GM12878 (cell line): ENCODE results near the gene POMP. TPM values are rescaled to one million over a fixed set of nuclear protein-coding genes. Genes with fewer than 3 reads are reported as not detected.
A peak's percentile ranks its signal among the peaks of the same experiment; 100 is the strongest.

Experiments
- BCL3 ChIP-seq: IDR thresholded peaks from 2 replicates; pipeline ENCODE4 v1.6.1; 2011; ENCODE audit warnings: borderline replicate concordance, low read depth, mild to moderate bottlenecking, moderate library complexity, low read length; ENCODE audit not compliant: insufficient read depth, poor library complexity, severe bottlenecking
- BHLHE40 ChIP-seq, 2 experiments: fragments of 450-650 bp in 1 of 2; IDR thresholded peaks; 2 replicates each; pipeline ENCODE4 v1.6.1; 2011 to 2017; ENCODE audit warnings: low read depth in 2 of 2, borderline replicate concordance in 1 of 2, improper control_type of control experiment in 1 of 2, low read length in 1 of 2, mild to moderate bottlenecking in 1 of 2
- BRCA1 ChIP-seq: IDR thresholded peaks from 2 replicates; pipeline ENCODE4 v1.6.1; 2011; ENCODE audit warnings: low read depth, low read length, improper control_type of control experiment
- CHD1 ChIP-seq: IDR thresholded peaks from 2 replicates; pipeline ENCODE4 v1.6.1; 2012; ENCODE audit warnings: low read depth, low read length, improper control_type of control experiment
- DPF2 ChIP-seq: fragments of 450-650 bp; IDR thresholded peaks from 2 replicates; pipeline ENCODE4 v1.6.1; 2017; ENCODE audit warnings: mild to moderate bottlenecking
- E2F4 ChIP-seq: IDR thresholded peaks from 2 replicates; pipeline ENCODE4 v1.6.1; 2012; ENCODE audit warnings: low read depth, low read length, improper control_type of control experiment
- E2F8 ChIP-seq: fragments of 450-650 bp; IDR thresholded peaks from 2 replicates; pipeline ENCODE4 v1.6.1; 2018; ENCODE audit warnings: mild to moderate bottlenecking, low read depth, moderate library complexity; ENCODE audit not compliant: partially characterized antibody
- ESRRA ChIP-seq: IDR thresholded peaks from 2 replicates; pipeline ENCODE4 v1.6.1; 2012; ENCODE audit warnings: mild to moderate bottlenecking, low read length, improper control_type of control experiment
- FOS ChIP-seq: IDR thresholded peaks from 3 replicates; pipeline ENCODE4 v1.6.1; 2011; ENCODE audit warnings: borderline replicate concordance; ENCODE audit not compliant: insufficient read length; ENCODE audit errors: extremely low read depth
- FOXK2 ChIP-seq: fragments of 450-650 bp; IDR thresholded peaks from 2 replicates; pipeline ENCODE4 v1.6.1; 2017; ENCODE audit warnings: mild to moderate bottlenecking, moderate library complexity
- FOXM1 ChIP-seq: IDR thresholded peaks from 2 replicates; pipeline ENCODE4 v1.6.1; 2012; ENCODE audit warnings: low read depth, mild to moderate bottlenecking, inconsistent platforms, low read length, moderate library complexity
- GATAD2B ChIP-seq: fragments of 450-650 bp; conservative IDR thresholded peaks from 2 replicates; pipeline ENCODE4 v1.6.1; 2017; ENCODE audit warnings: low read depth, mild to moderate bottlenecking, moderate library complexity
- HDGF ChIP-seq: fragments of 450-650 bp; IDR thresholded peaks from 2 replicates; pipeline ENCODE4 v1.6.1; 2016; ENCODE audit warnings: antibody characterized with exemption
- HSF1 ChIP-seq: fragments of 150-350 bp; IDR thresholded peaks from 2 replicates; pipeline ENCODE4 v1.6.1; 2014; ENCODE audit warnings: mild to moderate bottlenecking, low read depth, low read length
- MEF2A ChIP-seq: IDR thresholded peaks from 2 replicates; pipeline ENCODE4 v1.6.1; 2011; ENCODE audit warnings: low read depth, mild to moderate bottlenecking, low read length, moderate library complexity; ENCODE audit not compliant: insufficient read depth
- NFXL1 ChIP-seq: fragments of 450-650 bp; IDR thresholded peaks from 2 replicates; pipeline ENCODE4 v1.6.1; 2017; ENCODE audit warnings: antibody characterized with exemption, mild to moderate bottlenecking, borderline replicate concordance
- PAX5 ChIP-seq: IDR thresholded peaks from 2 replicates; pipeline ENCODE4 v1.6.1; 2011; ENCODE audit warnings: low read depth, low read length, borderline replicate concordance
- RUNX3 ChIP-seq: IDR thresholded peaks from 2 replicates; pipeline ENCODE4 v1.6.1; 2012; ENCODE audit warnings: low read length, inconsistent platforms
- SIX5 ChIP-seq: IDR thresholded peaks from 2 replicates; pipeline ENCODE4 v1.6.1; 2011; ENCODE audit warnings: mild to moderate bottlenecking, low read depth, low read length, moderate library complexity; ENCODE audit not compliant: severe bottlenecking
- SMARCA5 ChIP-seq: fragments of 450-650 bp; IDR thresholded peaks from 2 replicates; pipeline ENCODE4 v1.6.1; 2017; ENCODE audit warnings: mild to moderate bottlenecking
- SREBF1 ChIP-seq: IDR thresholded peaks from 2 replicates; pipeline ENCODE4 v1.6.1; 2012; ENCODE audit warnings: mild to moderate bottlenecking, low read length
- SRF ChIP-seq, 2 experiments: IDR thresholded peaks; 2 replicates each; pipeline ENCODE4 v1.6.1; 2011; ENCODE audit warnings: low read depth in 2 of 2, low read length in 2 of 2, mild to moderate bottlenecking in 1 of 2, moderate library complexity in 1 of 2
- SUZ12 ChIP-seq: fragments of 200-600 bp; sonication (generic); IDR thresholded peaks from one replicate; pipeline ENCODE4 v1.6.1; 2018; ENCODE audit warnings: antibody characterized with exemption, mild to moderate bottlenecking; ENCODE audit not compliant: unreplicated experiment
- TBL1XR1 ChIP-seq: IDR thresholded peaks from 2 replicates; pipeline ENCODE4 v1.6.1; 2012; ENCODE audit warnings: low read depth, low read length, improper control_type of control experiment
- TCF7 ChIP-seq: IDR thresholded peaks from 2 replicates; pipeline ENCODE4 v1.6.1; 2014; ENCODE audit warnings: antibody characterized with exemption, borderline replicate concordance
- polyA plus RNA-seq, 11 experiments: library from polyadenylated mRNA; depleted of rRNA in 4 of 11; unstranded in 6 of 11; stranded (reverse) in 5 of 11; fragments of >200 nt; fragmentation: Nextera tagmentation in 4 of 11; fragmentation: Illumina TruSeq in 1 of 11; extraction: Ambion mirVana in 4 of 11; extraction: Trizol in 1 of 11; gene quantifications; 1 replicate in 1 of 11; 2 replicates in 10 of 11; pipeline versions ENCODE4 v1.2.1 to v1.2.3, GENCODE V29; 2011 to 2016; ENCODE audit warnings: inconsistent platforms in 2 of 11, missing spikeins in 2 of 11, low read depth in 1 of 11
- total RNA-seq, 4 experiments: library from RNA; depleted of rRNA in 3 of 4; stranded (reverse); fragments of >200 nt in 3 of 4; fragmentation: Illumina TruSeq in 1 of 4; extraction: Trizol in 1 of 4; gene quantifications; 2 replicates each; pipeline versions ENCODE4 v1.2.1 to v1.2.3, GENCODE V29; 2013 to 2021

The POMP gene
- total and polyA plus RNA-seq, 10 of the 15 experiments (the other 5 are each of a cell fraction or from before 2014, with no cell fraction given) = 90.4 to 668 (median 144) TPM

- TF ChIP-seq FOXM1 (no peak), NFXL1 (no peak), GATAD2B (peak; percentile 80), RUNX3 (peak; percentile 8; the same call in 1 of the 2 replicates), SMARCA5 (peak; percentile 68; the same call in 1 of the 2 replicates), PAX5 (no peak), BHLHE40 (IDR thresholded peaks at IDR 0.05; ENCODE audit: borderline replicate concordance in 1 of 2, low read depth in 2 of 2, low read length in 1 of 2) (peak in 1 of 2 experiments; percentile 67; a peak in 3 of 4 replicates), E2F4 (no peak), ESRRA (peak; percentile 41; the same call in 1 of the 2 replicates), CHD1 (no peak), DPF2 (peak; percentile 99), FOXK2 (no peak), SIX5 (no peak), SRF (IDR thresholded peaks at IDR 0.05; ENCODE audit: low read depth in 2 of 2, low read length in 2 of 2) (0 out of 4 replicates have a peak, but pooled peaks of 1 of the 2 experiments have one; percentile 11), MEF2A (no peak), BRCA1 (peak; percentile 52), BCL3 (no peak), TBL1XR1 (0 out of 2 replicates have a peak, but pooled peaks have one; percentile 18), HDGF (no peak), HSF1 (no peak), SUZ12 (no peak), TCF7 (no peak), SREBF1 (no peak), E2F8 (no peak), FOS (peak; percentile 91)
Observed at GRCh38 chr13:28718543-28719226, 59.8 kb downstream of the POMP start, which contains the start of gene SLC46A3 (continued).
